Parathyroid adenoma (tissue), 2 donors: ENCODE measurements around the gene MYADML2.

Experiments used
- H2AFZ ChIP-seq: fragments of 300-600 bp; sonication (generic); one replicate; pipeline ENCODE4 v1.7.0; 2017; ENCODE audit warnings: antibody characterized with exemption, mild to moderate bottlenecking
- H3K27ac ChIP-seq: fragments of 300-600 bp; sonication (generic); one replicate; pipeline ENCODE4 v1.7.0; 2017
- H3K27me3 ChIP-seq: fragments of 300-600 bp; sonication (generic); one replicate; pipeline ENCODE4 v1.7.0; 2017; ENCODE audit warnings: low read length; ENCODE audit not compliant: control insufficient read depth, insufficient read depth
- H3K36me3 ChIP-seq: fragments of 300-600 bp; sonication (generic); one replicate; pipeline ENCODE4 v1.7.0; 2017; ENCODE audit warnings: low read length; ENCODE audit not compliant: control insufficient read depth, insufficient read depth
- H3K4me1 ChIP-seq: fragments of 300-600 bp; sonication (generic); one replicate; pipeline ENCODE4 v1.7.0; 2017; ENCODE audit warnings: control low read depth
- H3K4me2 ChIP-seq: fragments of 300-600 bp; sonication (generic); one replicate; pipeline ENCODE4 v1.7.0; 2017; ENCODE audit warnings: low read length
- H3K4me3 ChIP-seq: fragments of 300-600 bp; sonication (generic); one replicate; pipeline ENCODE4 v1.7.0; 2017; ENCODE audit warnings: low read depth, low read length
- H3K79me2 ChIP-seq: fragments of 300-600 bp; sonication (generic); one replicate; pipeline ENCODE4 v1.7.0; 2017; ENCODE audit warnings: control low read depth
- H3K9ac ChIP-seq: fragments of 300-600 bp; sonication (generic); one replicate; pipeline ENCODE4 v1.7.0; 2017; ENCODE audit warnings: mild to moderate bottlenecking
- H3K9me3 ChIP-seq: fragments of 300-600 bp; sonication (generic); one replicate; pipeline ENCODE4 v1.7.0; 2017; ENCODE audit warnings: low read length; ENCODE audit not compliant: control insufficient read depth
- CTCF ChIP-seq: fragments of 300-600 bp; sonication (generic); IDR thresholded peaks from one replicate; pipeline ENCODE4 v1.7.0; 2017; ENCODE audit warnings: antibody characterized with exemption, mild to moderate bottlenecking
- donor health status: primary hyperparathyroidism.

MYADML2 gene

DNA sequence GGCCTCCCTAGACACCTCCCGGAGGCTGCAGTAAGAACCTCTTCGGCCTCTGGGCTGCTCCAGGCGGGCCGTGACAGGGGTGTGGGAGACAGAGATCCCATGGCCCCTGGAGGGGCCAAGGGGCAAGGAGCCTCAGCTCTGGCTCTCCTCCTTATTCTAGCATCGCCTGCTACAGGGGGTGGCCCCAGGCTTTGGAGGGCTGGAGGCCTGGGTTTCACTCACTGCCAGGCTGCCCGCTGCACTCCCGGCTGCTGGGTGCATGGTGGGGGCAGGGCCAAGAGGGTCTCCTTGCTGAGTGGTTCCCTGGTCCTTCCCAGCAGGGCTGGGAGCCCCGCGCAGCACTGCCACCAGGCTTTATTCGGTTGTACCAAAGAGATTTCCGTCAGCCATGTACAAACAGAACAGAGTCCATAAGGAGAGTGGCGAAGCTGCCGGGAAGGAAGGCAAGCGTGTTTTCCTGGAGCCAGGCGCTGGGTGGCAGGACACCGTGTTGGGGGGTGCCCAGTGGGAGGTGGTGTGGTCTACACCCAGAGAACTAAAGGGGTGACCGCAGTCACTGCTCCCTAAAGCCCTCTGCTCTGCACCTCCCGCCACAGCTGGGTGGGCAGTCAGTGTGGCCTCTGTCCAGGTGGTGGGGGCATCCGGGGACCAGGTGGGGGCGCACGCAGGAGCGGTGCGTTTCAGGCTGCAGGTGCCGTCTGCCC is 43.0 kb downstream of the MYADML2 start:
- Histone ChIP-seq H3K4me1 (no peaks in the 10 kb centered on the region), H3K9me3 (no peaks in the 10 kb centered on the region), H3K27ac (no peak overlapping the region), H3K79me2 (no peaks in the 10 kb centered on the region), H3K4me3 (no peak overlapping the region), H3K4me2 (no peak overlapping the region), H3K36me3 (no peaks in the 10 kb centered on the region), H2AFZ (no peak overlapping the region), H3K9ac (no peak overlapping the region), H3K27me3 (no peaks in the 10 kb centered on the region)
- no peak for TF ChIP-seq CTCF

- TF ChIP-seq CTCF = no peak
- Histone ChIP-seq H3K9me3 (no peaks in the 10 kb centered on the region), H3K27ac (no peak overlapping the region), H3K4me1 (no peaks in the 10 kb centered on the region), H3K4me3 (no peak overlapping the region), H3K27me3 (no peaks in the 10 kb centered on the region), H3K36me3 (no peaks in the 10 kb centered on the region), H3K79me2 (no peaks in the 10 kb centered on the region), H2AFZ (no peak overlapping the region), H3K4me2 (no peak overlapping the region), H3K9ac (no peak overlapping the region)
Observed at GRCh38 chr17:81903415-81903831, 43.6 kb downstream of the MYADML2 start.

GRCh38 chr17:81902653-81903414 is 44.2 kb downstream of the MYADML2 start:
- no peak overlapping the region for H3K4me2 ChIP-seq
- no peaks in the 10 kb centered on the region for H3K4me1 ChIP-seq
- H3K27me3 ChIP-seq = no peaks in the 10 kb centered on the region
- H3K9me3 ChIP-seq = no peaks in the 10 kb centered on the region
- H2AFZ ChIP-seq = no peak overlapping the region
- no peaks in the 10 kb centered on the region for H3K79me2 ChIP-seq
- H3K4me3 ChIP-seq = no peak overlapping the region
- no peak overlapping the region for H3K27ac ChIP-seq
- TF ChIP-seq CTCF = no peak
- no peak overlapping the region for H3K9ac ChIP-seq
- no peaks in the 10 kb centered on the region for H3K36me3 ChIP-seq

GRCh38 chr17:81902023-81902652 is 44.9 kb downstream of the MYADML2 start, which contains the start of gene NPB:
NPB (plus strand) TSS chr17:81902238; CDS start chr17:81902278, 40 bp downstream.
- no peak for TF ChIP-seq CTCF
- Histone ChIP-seq H2AFZ (peak within 1 kb of the TSS; percentile 62), H3K36me3 (no peaks in the 10 kb centered on the region), H3K27me3 (no peaks in the 10 kb centered on the region), H3K79me2 (no peaks in the 10 kb centered on the region), H3K4me1 (no peaks in the 10 kb centered on the region), H3K27ac (no peak within 1 kb of the TSS), H3K4me2 (no peak within 1 kb of the TSS), H3K9ac (no peak within 1 kb of the TSS), H3K9me3 (no peaks in the 10 kb centered on the region), H3K4me3 (no peak within 1 kb of the TSS)
